ENCODE results near the gene NFIX.

NFIX gene

GRCh38 chr19:13115936-13116281 lies 120.6 kb downstream of the NFIX start:
- DNase-seq, result no peak

GRCh38 chr19:13116282-13117175 lies 121.3 kb downstream of the NFIX start, which contains the start of gene TRMT1:
Gene TRMT1 (minus strand): TSS chr19:13116740. CDS start chr19:13116399, 341 bp downstream.
- peak; percentile 79 for DNase-seq

- no peak for DNase-seq
Observed at GRCh38 chr19:13117176-13117771, 122.0 kb downstream of the NFIX start.

- peak; percentile 26 for DNase-seq
Observed at GRCh38 chr19:13117772-13118423, 122.6 kb downstream of the NFIX start, which contains the start of gene NACC1. Gene NACC1 (plus strand): TSS chr19:13118264. CDS start chr19:13135208, 16,944 bp downstream.

- no peak for DNase-seq
Observed at GRCh38 chr19:13118424-13119193, 123.3 kb downstream of the NFIX start.

GRCh38 chr19:13119627-13120026 lies 124.4 kb downstream of the NFIX start:
- DNase-seq, result no peak

- no peak for DNase-seq
Observed at GRCh38 chr19:13120031-13120430, 124.8 kb downstream of the NFIX start.

- no peak for DNase-seq
Observed at GRCh38 chr19:13120817-13121216, 125.5 kb downstream of the NFIX start.

- no peak for DNase-seq
Observed at GRCh38 chr19:13121551-13122274, 126.4 kb downstream of the NFIX start.

GRCh38 chr19:13122275-13122878 lies 127.1 kb downstream of the NFIX start:
- DNase-seq, result no peak

- no peak for DNase-seq
Observed at GRCh38 chr19:13122980-13123957, 128.0 kb downstream of the NFIX start.

- no peak for DNase-seq
Observed at GRCh38 chr19:13127051-13127450, 131.8 kb downstream of the NFIX start.

GRCh38 chr19:13127811-13128575 lies 132.7 kb downstream of the NFIX start:
- no peak for DNase-seq

- DNase-seq, result no peak
Observed at GRCh38 chr19:13128583-13128982, 133.3 kb downstream of the NFIX start.

GRCh38 chr19:13129384-13129783 lies 134.1 kb downstream of the NFIX start:
- DNase-seq, result no peak

- no peak for DNase-seq
Observed at GRCh38 chr19:13130886-13131490, 135.7 kb downstream of the NFIX start.

GRCh38 chr19:13132471-13133180 lies 137.4 kb downstream of the NFIX start:
- DNase-seq, result no peak

- no peak for DNase-seq
Observed at GRCh38 chr19:13133241-13133870, 138.1 kb downstream of the NFIX start.

Measured in NCI-H524 treated with DMSO at 0.1 percent for 48 hours (cell line).